Fibroblast of lung (primary cell): ENCODE data around the gene PLEKHO2. TPM values are rescaled to one million over a fixed set of nuclear protein-coding genes. Genes with fewer than 3 reads are reported as not detected.

ENCODE experiments used
- DNase-seq, 2 donors: peaks; one replicate each; pipeline versions ENCODE4 v3.0.0 to v3.0.0-alpha.2; 2010; ENCODE audit warnings: low read depth in 2 of 2
- H2AFZ ChIP-seq: 2 replicates; pipeline ENCODE4 v1.5.1; 2012; ENCODE audit warnings: low read length, control low read depth, inconsistent platforms
- H3K27ac ChIP-seq: 2 replicates; pipeline ENCODE4 v1.5.1; 2011; ENCODE audit warnings: low read length, control low read depth; ENCODE audit not compliant: insufficient read depth
- H3K27me3 ChIP-seq: 2 replicates; pipeline ENCODE4 v1.5.1; 2011; ENCODE audit warnings: mild to moderate bottlenecking, low read length; ENCODE audit not compliant: control insufficient read depth, insufficient read depth
- H3K36me3 ChIP-seq: 2 replicates; pipeline ENCODE4 v1.5.1; 2011; ENCODE audit warnings: low read length; ENCODE audit not compliant: control insufficient read depth, insufficient read depth
- H3K4me1 ChIP-seq: 2 replicates; pipeline ENCODE4 v1.5.1; 2011; ENCODE audit warnings: low read length; ENCODE audit not compliant: control insufficient read depth, insufficient read depth; ENCODE audit errors: extremely low read depth
- H3K4me2 ChIP-seq: 2 replicates; pipeline ENCODE4 v1.5.1; 2011; ENCODE audit warnings: low read length, control low read depth; ENCODE audit not compliant: insufficient read depth; ENCODE audit errors: extremely low read depth
- H3K4me3 ChIP-seq, 4 experiments: fragments of 200-600 bp in 1 of 4; sonication (generic) in 1 of 4; replicated peaks in 1 of 4; 2 replicates each; pipeline ENCODE4 v1.5.1; 2011 to 2016; ENCODE audit warnings: low read length in 4 of 4, low read depth in 3 of 4, mild to moderate bottlenecking in 3 of 4, control low read depth in 2 of 4, inconsistent platforms in 1 of 4, mixed read lengths in 1 of 4; ENCODE audit not compliant: insufficient read depth in 1 of 4; ENCODE audit errors: control extremely low read depth in 1 of 4
- H3K79me2 ChIP-seq: 2 replicates; pipeline ENCODE4 v1.5.1; 2012; ENCODE audit warnings: mild to moderate bottlenecking, low read length, inconsistent platforms; ENCODE audit not compliant: control insufficient read depth, insufficient read depth
- H3K9ac ChIP-seq: 2 replicates; pipeline ENCODE4 v1.5.1; 2011; ENCODE audit warnings: mild to moderate bottlenecking, low read length, control low read depth; ENCODE audit not compliant: insufficient read depth
- H3K9me3 ChIP-seq: 2 replicates; pipeline ENCODE4 v1.5.1; 2012; ENCODE audit warnings: low read depth, low read length; ENCODE audit not compliant: control insufficient read depth, insufficient read depth
- H4K20me1 ChIP-seq: 2 replicates; pipeline ENCODE4 v1.5.1; 2011; ENCODE audit warnings: low read length; ENCODE audit not compliant: control insufficient read depth, insufficient read depth; ENCODE audit errors: extremely low read depth
- EZH2 ChIP-seq: IDR thresholded peaks from 2 replicates; pipeline ENCODE4 v1.5.1; 2012; ENCODE audit warnings: low read length, control low read depth, mild to moderate bottlenecking; ENCODE audit errors: missing control alignments
- polyA plus RNA-seq, 2 donors: library from polyadenylated mRNA; depleted of rRNA in 1 of 2; stranded (reverse) in 1 of 2; unstranded in 1 of 2; fragments of >200 nt; gene quantifications; 2 replicates each; pipeline ENCODE4 v1.2.1, GENCODE V29; 2011 to 2012; ENCODE audit warnings: missing spikeins in 1 of 2
- total RNA-seq: library from RNA; depleted of rRNA; stranded (reverse); fragments of >200 nt; gene quantifications from 2 replicates; pipeline ENCODE4 v1.2.1, GENCODE V29; 2014
- TF ChIP-seq, protein P1 (sequence below), 2 donors: IDR thresholded peaks in 1 of 2; conservative IDR thresholded peaks in 1 of 2; 1 replicate in 1 of 2; 2 replicates in 1 of 2; pipeline ENCODE4 v1.5.1; 2011 to 2012; ENCODE audit warnings: low read length in 2 of 2, control low read depth in 1 of 2, inconsistent platforms in 1 of 2, low read depth in 1 of 2, mild to moderate bottlenecking in 1 of 2

PLEKHO2 gene
- total and polyA plus RNA-seq, 2 donors (not counting 1 experiment from before 2014, with no cell fraction given), result 78.6 to 163 TPM

DNA sequence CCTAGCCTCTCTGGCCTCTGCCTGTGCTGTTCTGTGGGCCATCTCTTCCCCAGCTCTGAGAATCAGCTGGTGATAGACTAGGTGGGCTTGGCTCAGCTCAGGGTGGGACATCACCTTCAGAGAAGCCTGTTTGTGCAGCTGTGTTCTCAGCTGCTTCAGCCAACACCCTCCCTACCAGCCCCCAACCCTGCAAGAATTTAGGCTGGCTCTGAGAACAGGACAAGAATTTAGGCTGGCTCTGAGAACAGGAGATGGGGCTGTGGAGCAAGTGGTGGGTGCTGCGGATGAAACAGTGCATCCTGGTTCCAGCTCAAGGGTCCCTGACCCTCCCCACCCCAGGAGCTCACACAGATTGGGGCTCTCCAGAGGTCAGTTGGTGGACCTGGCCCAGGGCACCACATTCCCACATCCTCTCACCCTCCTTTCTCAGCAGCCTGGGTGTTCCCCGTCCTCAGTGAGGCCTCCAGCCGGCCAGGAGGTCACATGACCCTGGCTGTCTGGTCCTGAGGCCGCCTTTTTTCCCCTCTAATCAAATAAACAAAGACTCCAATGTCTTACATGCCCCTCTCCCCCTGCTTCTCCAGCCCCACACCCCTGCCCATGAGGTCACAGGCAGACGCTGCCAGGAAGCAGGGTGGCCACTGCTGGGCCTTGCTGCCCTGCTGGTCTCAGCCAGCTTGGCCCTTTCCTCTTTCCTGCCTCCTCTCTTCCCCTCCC lies 14.9 kb downstream of the PLEKHO2 start:
- peak overlapping the region; percentile 17 for H3K4me2 ChIP-seq
- no peaks in the 10 kb centered on the region for H3K27me3 ChIP-seq
- H3K27ac ChIP-seq, result peak overlapping the region; percentile 83
- H4K20me1 ChIP-seq, result no peaks in the 10 kb centered on the region
- peak overlapping the region; percentile 13 for H3K9ac ChIP-seq
- no peak overlapping the region for H3K4me3 ChIP-seq
- H2AFZ ChIP-seq, result no peak overlapping the region
- no peaks in the 10 kb centered on the region for H3K9me3 ChIP-seq
- TF ChIP-seq, protein P1, sequence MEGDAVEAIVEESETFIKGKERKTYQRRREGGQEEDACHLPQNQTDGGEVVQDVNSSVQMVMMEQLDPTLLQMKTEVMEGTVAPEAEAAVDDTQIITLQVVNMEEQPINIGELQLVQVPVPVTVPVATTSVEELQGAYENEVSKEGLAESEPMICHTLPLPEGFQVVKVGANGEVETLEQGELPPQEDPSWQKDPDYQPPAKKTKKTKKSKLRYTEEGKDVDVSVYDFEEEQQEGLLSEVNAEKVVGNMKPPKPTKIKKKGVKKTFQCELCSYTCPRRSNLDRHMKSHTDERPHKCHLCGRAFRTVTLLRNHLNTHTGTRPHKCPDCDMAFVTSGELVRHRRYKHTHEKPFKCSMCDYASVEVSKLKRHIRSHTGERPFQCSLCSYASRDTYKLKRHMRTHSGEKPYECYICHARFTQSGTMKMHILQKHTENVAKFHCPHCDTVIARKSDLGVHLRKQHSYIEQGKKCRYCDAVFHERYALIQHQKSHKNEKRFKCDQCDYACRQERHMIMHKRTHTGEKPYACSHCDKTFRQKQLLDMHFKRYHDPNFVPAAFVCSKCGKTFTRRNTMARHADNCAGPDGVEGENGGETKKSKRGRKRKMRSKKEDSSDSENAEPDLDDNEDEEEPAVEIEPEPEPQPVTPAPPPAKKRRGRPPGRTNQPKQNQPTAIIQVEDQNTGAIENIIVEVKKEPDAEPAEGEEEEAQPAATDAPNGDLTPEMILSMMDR (conservative IDR thresholded peaks at IDR 0.05 in 1 of 2, IDR thresholded peaks at IDR 0.05 in 1 of 2; ENCODE audit: low read depth in 1 of 2, low read length in 2 of 2), result peak in 1 of 2 donors; percentile 37
- TF ChIP-seq EZH2, result no peak
- DNase-seq, result peak; percentile 72 to 95
- peaks cover 65% of the 10 kb centered on the region for H3K4me1 ChIP-seq
- H3K36me3 ChIP-seq, result peaks cover 49% of the 10 kb centered on the region
- H3K79me2 ChIP-seq, result peaks cover 73% of the 10 kb centered on the region

DNA sequence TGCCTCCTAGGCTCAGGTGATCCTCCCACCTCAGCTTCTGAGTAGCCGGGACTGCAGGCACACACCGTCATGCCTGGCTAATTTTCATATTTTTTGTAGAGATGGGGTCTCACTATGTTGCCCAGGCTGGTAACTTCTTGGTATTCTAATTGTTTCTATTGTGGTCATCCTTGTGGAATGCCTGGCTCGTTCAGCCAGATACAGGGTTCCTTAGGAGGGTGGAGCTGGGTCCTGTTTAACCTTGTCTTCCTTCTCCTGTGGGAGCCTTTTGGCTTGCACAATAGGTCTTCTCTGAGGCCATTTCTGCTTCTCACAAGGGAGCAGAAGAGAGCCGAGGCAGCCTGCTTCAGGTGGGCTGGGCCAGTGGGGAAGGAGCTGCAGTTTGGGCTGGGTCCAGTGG lies 15.7 kb downstream of the PLEKHO2 start:
- Histone ChIP-seq H3K4me2 (peak overlapping the region; percentile 40), H3K79me2 (peaks cover 65% of the 10 kb centered on the region), H3K4me1 (peaks cover 57% of the 10 kb centered on the region), H3K27ac (peak overlapping the region; percentile 83), H3K27me3 (no peaks in the 10 kb centered on the region), H2AFZ (no peak overlapping the region), H3K9me3 (no peaks in the 10 kb centered on the region), H3K9ac (no peak overlapping the region), H3K4me3 (no peak overlapping the region), H3K36me3 (peaks cover 51% of the 10 kb centered on the region), H4K20me1 (no peaks in the 10 kb centered on the region)
- TF ChIP-seq EZH2, result no peak
- TF ChIP-seq, protein P1 (conservative IDR thresholded peaks at IDR 0.05 in 1 of 2, IDR thresholded peaks at IDR 0.05 in 1 of 2; ENCODE audit: low read depth in 1 of 2, low read length in 2 of 2), result no peak
- DNase-seq, result peak; percentile 76 to 79

DNA sequence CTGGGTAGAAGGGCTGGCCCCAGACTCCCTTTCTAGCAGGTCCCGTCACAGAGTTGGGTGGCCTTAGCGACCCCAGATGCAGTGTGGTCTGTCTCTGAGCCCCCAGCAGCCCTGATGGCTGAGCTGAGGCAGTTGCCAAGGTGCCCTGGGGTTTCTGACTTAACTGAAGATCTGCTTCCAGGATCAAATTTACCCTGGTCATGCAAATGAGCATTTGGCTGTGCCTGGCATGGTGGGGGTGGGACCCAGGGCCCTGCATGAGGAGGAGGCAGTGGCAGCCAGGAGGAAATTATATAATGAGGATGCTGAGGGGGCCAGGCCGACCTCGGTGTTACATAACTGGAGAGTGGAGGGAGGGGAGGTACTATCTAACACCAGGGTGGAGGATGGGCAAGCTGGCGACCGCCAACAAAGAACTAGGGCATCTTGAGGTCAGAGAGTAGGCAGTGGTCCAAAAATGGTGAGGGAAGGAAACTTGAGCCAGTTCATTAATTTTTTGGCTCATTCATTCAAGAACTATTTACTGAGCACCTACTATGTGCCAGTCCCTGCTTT lies 16.4 kb downstream of the PLEKHO2 start:
- Histone ChIP-seq H2AFZ (no peak overlapping the region), H3K27me3 (no peaks in the 10 kb centered on the region), H3K4me3 (no peak overlapping the region), H3K9me3 (no peaks in the 10 kb centered on the region), H4K20me1 (no peaks in the 10 kb centered on the region), H3K9ac (no peak overlapping the region), H3K4me1 (peaks cover 58% of the 10 kb centered on the region), H3K36me3 (peaks cover 51% of the 10 kb centered on the region), H3K79me2 (peaks cover 58% of the 10 kb centered on the region), H3K4me2 (peak overlapping the region; percentile 13), H3K27ac (peak overlapping the region; percentile 83)
- no peak for TF ChIP-seq EZH2
- TF ChIP-seq, protein P1 (conservative IDR thresholded peaks at IDR 0.05 in 1 of 2, IDR thresholded peaks at IDR 0.05 in 1 of 2; ENCODE audit: low read depth in 1 of 2, low read length in 2 of 2), result no peak
- DNase-seq, result no peak
